ENCODE results near the gene NECTIN2. TPM values are rescaled to one million over a fixed set of nuclear protein-coding genes. Genes with fewer than 3 reads are reported as not detected.

The NECTIN2 gene
- total and polyA plus RNA-seq, 3 experiments from 2014 or later = 0.22 to 0.66 (median 0.47) TPM

DNA sequence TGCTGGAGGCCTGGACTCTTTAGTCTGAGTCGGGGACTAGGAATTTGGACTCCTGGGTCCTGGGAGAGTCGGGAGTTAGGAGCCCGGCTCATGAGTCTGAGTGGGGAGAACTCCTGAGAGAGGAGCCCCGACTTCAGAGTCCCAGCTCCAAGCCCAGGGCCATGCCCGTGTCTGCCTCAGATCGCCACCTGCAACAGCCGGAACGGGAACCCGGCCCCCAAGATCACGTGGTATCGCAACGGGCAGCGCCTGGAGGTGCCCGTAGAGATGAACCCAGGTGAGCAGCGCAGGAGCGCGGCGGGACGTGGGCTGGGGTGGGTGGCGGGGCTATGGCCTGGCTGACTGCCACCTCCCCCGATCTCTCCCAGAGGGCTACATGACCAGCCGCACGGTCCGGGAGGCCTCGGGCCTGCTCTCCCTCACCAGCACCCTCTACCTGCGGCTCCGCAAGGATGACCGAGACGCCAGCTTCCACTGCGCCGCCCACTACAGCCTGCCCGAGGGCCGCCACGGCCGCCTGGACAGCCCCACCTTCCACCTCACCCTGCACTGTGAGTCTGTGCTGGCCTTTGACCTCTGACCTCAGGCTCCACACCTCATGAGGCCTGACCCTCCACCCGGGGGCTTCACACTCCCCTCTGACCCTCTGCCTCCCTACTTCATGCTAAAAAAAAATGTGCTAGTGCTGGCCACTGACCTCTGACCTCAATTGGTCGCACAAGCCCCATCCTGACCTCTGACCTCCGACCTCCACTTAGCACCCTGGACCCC, 32.8 kb upstream of the NECTIN2 start:
- H3K4me3 Mint-ChIP-seq = no peak overlapping the region
- no peaks in the 10 kb centered on the region for H3K36me3 ChIP-seq (ENCODE audit: insufficient read depth, low read length)
- ChIA-PET CTCF (interaction anchor here (1.0 kb wide), 1 partner anchor 29 kb away, joined by 3 read pairs; no protein-coding TSS in a partner anchor), POLR2A (no interaction called here)
- no peaks in the 10 kb centered on the region for H3K9me3 Mint-ChIP-seq
- H3K27ac Mint-ChIP-seq = no peak overlapping the region
- peaks cover 11 to 22% of the 10 kb centered on the region in 2 donors for H3K27me3 Mint-ChIP-seq
- peaks cover 0 to 9% (median 0%) of the 10 kb centered on the region in 3 donors for H3K4me1 Mint-ChIP-seq
- H3K4me3 ChIP-seq (ENCODE audit: low read length) = no peak overlapping the region
- H3K9me3 ChIP-seq (ENCODE audit: low read length) = no peaks in the 10 kb centered on the region
- DNase-seq = no peak
- no peaks in the 10 kb centered on the region for H3K36me3 Mint-ChIP-seq
- H3K4me1 ChIP-seq (ENCODE audit: insufficient read depth, low read length) = peaks cover 5% of the 10 kb centered on the region
- peaks cover 7% of the 10 kb centered on the region for H3K27me3 ChIP-seq (ENCODE audit: insufficient read depth, low read length, poor library complexity, severe bottlenecking)
- H3K27ac ChIP-seq (ENCODE audit: low read depth, low read length) = no peak overlapping the region

- H3K4me1 ChIP-seq (ENCODE audit: insufficient read depth, low read length) = peaks cover 5% of the 10 kb centered on the region
- POLR2A ChIA-PET = no interaction called here
- H3K36me3 Mint-ChIP-seq = no peaks in the 10 kb centered on the region
- no peak overlapping the region for H3K27ac ChIP-seq (ENCODE audit: low read depth, low read length)
- H3K9me3 Mint-ChIP-seq = no peaks in the 10 kb centered on the region
- peaks cover 0 to 5% (median 0%) of the 10 kb centered on the region in 3 donors for H3K4me1 Mint-ChIP-seq
- H3K27me3 Mint-ChIP-seq = peaks cover 8 to 17% of the 10 kb centered on the region in 2 donors
- H3K36me3 ChIP-seq (ENCODE audit: insufficient read depth, low read length) = no peaks in the 10 kb centered on the region
- CTCF ChIA-PET = no interaction called here
- no peak overlapping the region for H3K4me3 ChIP-seq (ENCODE audit: low read length)
- H3K27ac Mint-ChIP-seq = no peak overlapping the region
- no peaks in the 10 kb centered on the region for H3K9me3 ChIP-seq (ENCODE audit: low read length)
- H3K4me3 Mint-ChIP-seq = no peak overlapping the region
- peaks cover 4% of the 10 kb centered on the region for H3K27me3 ChIP-seq (ENCODE audit: insufficient read depth, low read length, poor library complexity, severe bottlenecking)
- DNase-seq = no peak
Measured at GRCh38 chr19:44813841-44814470, 32.1 kb upstream of the NECTIN2 start.

DNA sequence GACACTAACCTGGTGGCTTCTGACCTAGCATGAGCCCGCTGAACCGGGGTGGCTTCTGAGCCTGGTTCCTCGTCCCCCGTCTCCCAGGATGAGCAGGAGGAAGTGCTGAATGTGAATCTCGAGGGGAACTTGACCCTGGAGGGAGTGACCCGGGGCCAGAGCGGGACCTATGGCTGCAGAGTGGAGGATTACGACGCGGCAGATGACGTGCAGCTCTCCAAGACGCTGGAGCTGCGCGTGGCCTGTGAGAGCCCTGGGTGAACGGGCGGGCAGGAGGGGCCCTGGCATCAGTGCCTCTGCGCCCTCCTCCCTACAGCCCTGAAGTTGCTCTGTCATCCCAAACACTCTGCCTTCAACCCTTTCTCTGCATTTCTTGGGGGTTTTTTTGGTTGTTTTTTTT, 31.6 kb upstream of the NECTIN2 start:
- H3K4me3 ChIP-seq (ENCODE audit: low read length) = no peak overlapping the region
- H3K4me1 ChIP-seq (ENCODE audit: insufficient read depth, low read length) = no peaks in the 10 kb centered on the region
- POLR2A ChIA-PET = no interaction called here
- H3K36me3 ChIP-seq (ENCODE audit: insufficient read depth, low read length) = no peaks in the 10 kb centered on the region
- no peak overlapping the region for H3K27ac ChIP-seq (ENCODE audit: low read depth, low read length)
- Mint-ChIP-seq H3K9me3 (no peaks in the 10 kb centered on the region), H3K4me3 (no peak overlapping the region), H3K27ac (no peak overlapping the region), H3K36me3 (no peaks in the 10 kb centered on the region), H3K4me1 (no peaks in the 10 kb centered on the region), H3K27me3 (peaks cover 6 to 12% of the 10 kb centered on the region in 2 donors)
- CTCF ChIA-PET = no interaction called here
- no peak for DNase-seq
- H3K9me3 ChIP-seq (ENCODE audit: low read length) = no peaks in the 10 kb centered on the region
- peaks cover 4% of the 10 kb centered on the region for H3K27me3 ChIP-seq (ENCODE audit: insufficient read depth, low read length, poor library complexity, severe bottlenecking)

GRCh38 chr19:44816301-44816700, 29.8 kb upstream of the NECTIN2 start:
- ChIA-PET POLR2A (no interaction called here), CTCF (interaction anchor here (1.3 kb wide), 1 partner anchor 28 kb away, joined by 4 read pairs; no protein-coding TSS in a partner anchor)
- no peak for DNase-seq
- no peak overlapping the region for H3K27ac Mint-ChIP-seq
- Histone ChIP-seq H3K27ac (ENCODE audit: low read depth, low read length) (no peak overlapping the region), H3K4me1 (ENCODE audit: insufficient read depth, low read length) (no peaks in the 10 kb centered on the region), H3K27me3 (ENCODE audit: insufficient read depth, low read length, poor library complexity, severe bottlenecking) (no peaks in the 10 kb centered on the region), H3K4me3 (ENCODE audit: low read length) (no peak overlapping the region), H3K36me3 (ENCODE audit: insufficient read depth, low read length) (no peaks in the 10 kb centered on the region), H3K9me3 (ENCODE audit: low read length) (no peaks in the 10 kb centered on the region)
- peaks cover 1 to 7% of the 10 kb centered on the region in 2 donors for H3K27me3 Mint-ChIP-seq
- H3K4me3 Mint-ChIP-seq = no peak overlapping the region
- H3K9me3 Mint-ChIP-seq = no peaks in the 10 kb centered on the region
- no peaks in the 10 kb centered on the region for H3K36me3 Mint-ChIP-seq
- H3K4me1 Mint-ChIP-seq = no peaks in the 10 kb centered on the region

DNA sequence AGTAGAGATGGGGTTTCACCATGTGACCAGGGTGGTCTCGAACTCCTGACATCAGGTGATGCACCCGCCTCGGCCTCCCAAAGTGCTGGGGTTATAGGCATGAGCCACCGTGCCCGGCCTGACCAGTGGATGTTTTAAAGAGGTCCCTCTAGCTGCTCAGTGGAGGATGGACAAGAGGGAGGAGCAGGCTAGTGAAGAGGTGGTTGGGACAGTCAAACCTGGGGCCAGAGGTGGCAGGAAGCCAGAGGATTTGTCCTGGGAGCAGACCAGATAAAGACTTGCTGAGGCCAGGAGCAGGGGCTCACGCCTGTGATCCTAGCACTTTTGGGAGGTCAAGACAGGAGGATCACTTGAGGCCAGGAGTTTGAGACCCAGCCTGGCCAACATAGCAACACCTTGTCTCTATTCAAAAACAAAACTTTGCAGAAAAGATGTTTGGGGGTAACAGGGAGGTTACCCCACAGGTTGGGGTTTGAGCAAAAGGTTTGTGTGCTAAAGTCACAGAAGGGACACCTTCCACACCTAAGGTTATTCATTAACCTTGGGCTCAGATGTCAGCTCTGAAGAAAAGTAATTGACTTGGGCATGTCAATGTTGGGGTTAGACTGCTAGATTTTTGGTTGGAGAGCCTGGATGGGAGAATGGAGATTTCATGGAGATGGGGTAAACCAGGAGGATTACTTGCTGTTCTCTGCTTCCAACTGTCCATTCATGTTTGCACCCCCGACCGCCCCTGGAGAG, 28.2 kb upstream of the NECTIN2 start:
- no peak for DNase-seq
- H3K27me3 Mint-ChIP-seq = peaks cover 4 to 7% of the 10 kb centered on the region in 2 donors
- no peak overlapping the region for H3K4me3 ChIP-seq (ENCODE audit: low read length)
- no peaks in the 10 kb centered on the region for H3K4me1 Mint-ChIP-seq
- no peaks in the 10 kb centered on the region for H3K36me3 Mint-ChIP-seq
- ChIA-PET POLR2A (no interaction called here), CTCF (interaction anchor here (1.3 kb wide), 1 partner anchor 26 kb away, joined by 4 read pairs; no protein-coding TSS in a partner anchor)
- H3K27ac ChIP-seq (ENCODE audit: low read depth, low read length) = no peak overlapping the region
- no peaks in the 10 kb centered on the region for H3K9me3 ChIP-seq (ENCODE audit: low read length)
- no peaks in the 10 kb centered on the region for H3K4me1 ChIP-seq (ENCODE audit: insufficient read depth, low read length)
- H3K9me3 Mint-ChIP-seq = no peaks in the 10 kb centered on the region
- H3K27ac Mint-ChIP-seq = no peak overlapping the region
- no peak overlapping the region for H3K4me3 Mint-ChIP-seq
- H3K27me3 ChIP-seq (ENCODE audit: insufficient read depth, low read length, poor library complexity, severe bottlenecking) = no peaks in the 10 kb centered on the region
- no peaks in the 10 kb centered on the region for H3K36me3 ChIP-seq (ENCODE audit: insufficient read depth, low read length)

DNA sequence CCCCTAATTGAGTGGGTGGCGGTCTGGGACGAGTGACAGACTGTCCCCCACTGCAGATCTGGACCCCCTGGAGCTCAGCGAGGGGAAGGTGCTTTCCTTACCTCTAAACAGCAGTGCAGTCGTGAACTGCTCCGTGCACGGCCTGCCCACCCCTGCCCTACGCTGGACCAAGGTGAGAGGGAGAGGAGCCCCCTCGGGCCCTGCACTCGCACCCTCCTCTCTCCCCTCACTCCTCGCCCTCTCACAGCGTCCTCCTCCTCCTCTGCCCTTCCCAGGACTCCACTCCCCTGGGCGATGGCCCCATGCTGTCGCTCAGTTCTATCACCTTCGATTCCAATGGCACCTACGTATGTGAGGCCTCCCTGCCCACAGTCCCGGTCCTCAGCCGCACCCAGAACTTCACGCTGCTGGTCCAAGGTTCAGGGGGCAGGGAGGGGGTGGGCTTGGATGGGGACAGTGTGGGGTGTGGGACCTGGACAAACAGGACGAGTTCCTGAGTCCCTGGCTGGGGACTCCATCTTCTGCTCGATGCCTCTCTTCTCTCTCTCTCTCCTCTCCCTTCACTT, 27.5 kb upstream of the NECTIN2 start:
- Histone ChIP-seq H3K4me3 (ENCODE audit: low read length) (no peak overlapping the region), H3K27ac (ENCODE audit: low read depth, low read length) (no peak overlapping the region), H3K4me1 (ENCODE audit: insufficient read depth, low read length) (no peaks in the 10 kb centered on the region), H3K27me3 (ENCODE audit: insufficient read depth, low read length, poor library complexity, severe bottlenecking) (no peaks in the 10 kb centered on the region), H3K9me3 (ENCODE audit: low read length) (no peaks in the 10 kb centered on the region), H3K36me3 (ENCODE audit: insufficient read depth, low read length) (no peaks in the 10 kb centered on the region)
- Mint-ChIP-seq H3K27ac (no peak overlapping the region), H3K4me3 (no peak overlapping the region), H3K4me1 (no peaks in the 10 kb centered on the region), H3K9me3 (no peaks in the 10 kb centered on the region), H3K36me3 (no peaks in the 10 kb centered on the region), H3K27me3 (peaks cover 4 to 7% of the 10 kb centered on the region in 2 donors)
- no peak for DNase-seq
- CTCF ChIA-PET = no interaction called here
- POLR2A ChIA-PET = no interaction called here

DNA sequence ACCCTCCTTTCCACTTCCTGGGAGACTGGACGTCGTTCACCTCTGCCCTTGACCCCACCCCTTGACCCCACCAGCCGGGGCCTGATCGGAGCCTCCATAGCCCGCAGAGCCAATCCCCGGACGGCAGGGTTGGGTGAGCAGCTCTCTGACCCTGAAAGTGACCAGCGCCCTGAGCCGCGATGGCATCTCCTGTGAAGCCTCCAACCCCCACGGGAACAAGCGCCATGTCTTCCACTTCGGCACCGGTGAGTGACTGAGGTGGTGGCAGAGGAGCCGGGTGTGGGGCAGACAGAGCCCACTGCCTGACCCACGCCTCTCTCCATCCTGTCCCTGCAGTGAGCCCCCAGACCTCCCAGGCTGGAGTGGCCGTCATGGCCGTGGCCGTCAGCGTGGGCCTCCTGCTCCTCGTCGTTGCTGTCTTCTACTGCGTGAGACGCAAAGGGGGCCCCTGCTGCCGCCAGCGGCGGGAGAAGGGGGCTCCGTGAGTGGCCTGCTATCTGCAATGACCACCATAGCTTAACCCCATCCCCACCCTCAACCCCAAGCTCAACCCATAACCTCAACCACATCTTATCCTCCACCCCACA, 26.8 kb upstream of the NECTIN2 start:
- H3K36me3 ChIP-seq (ENCODE audit: insufficient read depth, low read length) = no peaks in the 10 kb centered on the region
- no peaks in the 10 kb centered on the region for H3K4me1 ChIP-seq (ENCODE audit: insufficient read depth, low read length)
- H3K27ac ChIP-seq (ENCODE audit: low read depth, low read length) = no peak overlapping the region
- H3K4me1 Mint-ChIP-seq = no peaks in the 10 kb centered on the region
- H3K36me3 Mint-ChIP-seq = no peaks in the 10 kb centered on the region
- no peak overlapping the region for H3K4me3 ChIP-seq (ENCODE audit: low read length)
- no peak for DNase-seq
- peaks cover 4 to 7% of the 10 kb centered on the region in 2 donors for H3K27me3 Mint-ChIP-seq
- no peak overlapping the region for H3K27ac Mint-ChIP-seq
- no peak overlapping the region for H3K4me3 Mint-ChIP-seq
- no peaks in the 10 kb centered on the region for H3K27me3 ChIP-seq (ENCODE audit: insufficient read depth, low read length, poor library complexity, severe bottlenecking)
- no peaks in the 10 kb centered on the region for H3K9me3 ChIP-seq (ENCODE audit: low read length)
- ChIA-PET POLR2A (no interaction called here), CTCF (no interaction called here)
- H3K9me3 Mint-ChIP-seq = no peaks in the 10 kb centered on the region

All from CD8-positive, alpha-beta memory T cell (primary cell).